Endodermal cell (in vitro differentiated cells): Measurements from ENCODE around the gene USP53. TPM values are rescaled to one million over a fixed set of nuclear protein-coding genes. Genes with fewer than 3 reads are reported as not detected.

Source experiments
- DNase-seq: peaks from one replicate; pipeline ENCODE4 v3.0.0-alpha.2; 2017
- H3K27ac ChIP-seq: 2 replicates; pipeline ENCODE4 v1.5.1; 2013; ENCODE audit warnings: mild to moderate bottlenecking, low read depth, low read length, moderate library complexity
- H3K27me3 ChIP-seq: 2 replicates; pipeline ENCODE4 v1.6.1; 2013; ENCODE audit warnings: mild to moderate bottlenecking, low read length, moderate library complexity; ENCODE audit not compliant: insufficient read depth, control insufficient read depth, poor library complexity, severe bottlenecking
- H3K36me3 ChIP-seq: 2 replicates; pipeline ENCODE4 v1.7.0; 2013; ENCODE audit warnings: mild to moderate bottlenecking, low read length, moderate library complexity; ENCODE audit not compliant: control insufficient read depth, insufficient read depth
- H3K4me1 ChIP-seq: one replicate; pipeline ENCODE4 v1.7.0; 2013; ENCODE audit warnings: low read length; ENCODE audit not compliant: control insufficient read depth, insufficient read depth
- H3K4me3 ChIP-seq: 2 replicates; pipeline ENCODE4 v1.5.1; 2013; ENCODE audit warnings: mild to moderate bottlenecking, low read length, moderate library complexity
- H3K9ac ChIP-seq: 2 replicates; pipeline ENCODE4 v1.6.1; 2013; ENCODE audit warnings: mild to moderate bottlenecking, low read length, moderate library complexity; ENCODE audit not compliant: poor library complexity, severe bottlenecking; ENCODE audit errors: extremely low read depth
- H3K9me3 ChIP-seq: 2 replicates; pipeline ENCODE4 v1.6.1; 2013; ENCODE audit warnings: mild to moderate bottlenecking, low read length, moderate library complexity; ENCODE audit not compliant: control insufficient read depth
- H3K27ac Mint-ChIP-seq: 2 replicates; pipeline ENCODE4 v1.8.0; 2020; ENCODE audit warnings: mixed read lengths
- H3K27me3 Mint-ChIP-seq: 2 replicates; pipeline ENCODE4 v1.8.0; 2021; ENCODE audit warnings: mild to moderate bottlenecking, mixed read lengths; ENCODE audit not compliant: insufficient read depth
- H3K36me3 Mint-ChIP-seq: 2 replicates; pipeline ENCODE4 v1.8.0; 2020; ENCODE audit warnings: low read depth, mixed read lengths
- H3K4me1 Mint-ChIP-seq: 2 replicates; pipeline ENCODE4 v1.8.0; 2020; ENCODE audit warnings: mixed read lengths
- H3K4me3 Mint-ChIP-seq: 2 replicates; pipeline ENCODE4 v1.8.0; 2020; ENCODE audit warnings: mild to moderate bottlenecking, moderate library complexity, mixed read lengths
- H3K9me3 Mint-ChIP-seq: 2 replicates; pipeline ENCODE4 v1.8.0; 2020; ENCODE audit warnings: mild to moderate bottlenecking, mixed read lengths
- CTCF ChIP-seq: fragments of 200-600 bp; sonication (generic); conservative IDR thresholded peaks from 2 replicates; pipeline ENCODE4 v1.5.0; 2021; ENCODE audit warnings: antibody characterized with exemption, mild to moderate bottlenecking
- WGBS, 2 experiments: methylation state at CpG; one replicate each; pipeline versions ENCODE4 v1.1.5 to v1.1.7; 2013; ENCODE audit warnings: missing lambda C conversion rate in 2 of 2, mixed read lengths in 1 of 2; ENCODE audit not compliant: insufficient coverage in 1 of 2, insufficient read length in 1 of 2; 5-methylcytosine and 5-hydroxymethylcytosine counted together
- total RNA-seq, 2 donors: library from RNA; stranded (reverse); fragmentation: NEBNext Ultra II Directional in 1 of 2; extraction: Animal tissue kit (Norgen Biotek cat#: 25700) in 1 of 2; gene quantifications; 2 replicates in 1 of 2; 3 replicates in 1 of 2; pipeline ENCODE4 v1.2.1, GENCODE V29; 2021

Gene USP53
- total RNA-seq, 2 donors from 2014 or later, result 32.6 to 60.8 TPM

GRCh38 chr4:119209586-119209985 lies 2.9 kb upstream of the USP53 start:
- Histone ChIP-seq H3K9me3 (no peaks in the 10 kb centered on the region), H3K4me3 (no peak overlapping the region), H3K27ac (no peak overlapping the region), H3K27me3 (no peaks in the 10 kb centered on the region), H3K4me1 (peaks cover 18% of the 10 kb centered on the region), H3K36me3 (no peaks in the 10 kb centered on the region), H3K9ac (no peak overlapping the region)
- Mint-ChIP-seq H3K36me3 (no peaks in the 10 kb centered on the region), H3K4me3 (no peak overlapping the region), H3K4me1 (peaks cover 50% of the 10 kb centered on the region), H3K9me3 (no peaks in the 10 kb centered on the region), H3K27me3 (no peaks in the 10 kb centered on the region), H3K27ac (no peak overlapping the region)
- TF ChIP-seq CTCF, result no peak
- no peak for DNase-seq
- 97 to 100% methylated on average over 1 of the region's 1 CpG for WGBS, 2 experiments

- DNase-seq, result no peak
- H3K36me3 Mint-ChIP-seq, result peaks cover 1% of the 10 kb centered on the region
- H3K4me3 Mint-ChIP-seq, result peak overlapping the region; percentile 91
- H3K9me3 ChIP-seq, result no peaks in the 10 kb centered on the region
- peak overlapping the region; percentile 90 for H3K4me3 ChIP-seq
- H3K36me3 ChIP-seq, result peaks cover 3% of the 10 kb centered on the region
- H3K27me3 Mint-ChIP-seq, result no peaks in the 10 kb centered on the region
- no peak for TF ChIP-seq CTCF
- H3K27ac Mint-ChIP-seq, result peak overlapping the region; percentile 100
- peak overlapping the region; percentile 98 for H3K9ac ChIP-seq
- 89 to 100% methylated on average over 4 of the region's 4 CpGs for WGBS, 2 experiments
- H3K27ac ChIP-seq, result no peak overlapping the region
- peaks cover 47% of the 10 kb centered on the region for H3K4me1 Mint-ChIP-seq
- no peaks in the 10 kb centered on the region for H3K9me3 Mint-ChIP-seq
- no peaks in the 10 kb centered on the region for H3K27me3 ChIP-seq
- H3K4me1 ChIP-seq, result peaks cover 18% of the 10 kb centered on the region
These were observed 1.7 kb upstream of the USP53 start for GRCh38 chr4:119210775-119211174.

- H3K36me3 ChIP-seq, result peaks cover 12% of the 10 kb centered on the region
- no peak for TF ChIP-seq CTCF
- DNase-seq, result no peak
- peak overlapping the region; percentile 100 for H3K27ac Mint-ChIP-seq
- peaks cover 11% of the 10 kb centered on the region for H3K4me1 ChIP-seq
- H3K9me3 Mint-ChIP-seq, result no peaks in the 10 kb centered on the region
- peaks cover 5% of the 10 kb centered on the region for H3K36me3 Mint-ChIP-seq
- peak overlapping the region; percentile 98 for H3K9ac ChIP-seq
- peaks cover 41% of the 10 kb centered on the region for H3K4me1 Mint-ChIP-seq
- H3K9me3 ChIP-seq, result no peaks in the 10 kb centered on the region
- WGBS, 2 experiments, result 0 to 1% methylated on average over 10 to 12 of the region's 12 CpGs
- H3K27me3 ChIP-seq, result no peaks in the 10 kb centered on the region
- H3K27me3 Mint-ChIP-seq, result no peaks in the 10 kb centered on the region
- peak overlapping the region; percentile 91 for H3K4me3 Mint-ChIP-seq
- H3K4me3 ChIP-seq, result peak overlapping the region; percentile 90
- H3K27ac ChIP-seq, result peak overlapping the region; percentile 82
These were observed 663 bp upstream of the USP53 start for GRCh38 chr4:119211867-119212233.
